ENCODE results near the gene RHOC.

Gene RHOC

DNA sequence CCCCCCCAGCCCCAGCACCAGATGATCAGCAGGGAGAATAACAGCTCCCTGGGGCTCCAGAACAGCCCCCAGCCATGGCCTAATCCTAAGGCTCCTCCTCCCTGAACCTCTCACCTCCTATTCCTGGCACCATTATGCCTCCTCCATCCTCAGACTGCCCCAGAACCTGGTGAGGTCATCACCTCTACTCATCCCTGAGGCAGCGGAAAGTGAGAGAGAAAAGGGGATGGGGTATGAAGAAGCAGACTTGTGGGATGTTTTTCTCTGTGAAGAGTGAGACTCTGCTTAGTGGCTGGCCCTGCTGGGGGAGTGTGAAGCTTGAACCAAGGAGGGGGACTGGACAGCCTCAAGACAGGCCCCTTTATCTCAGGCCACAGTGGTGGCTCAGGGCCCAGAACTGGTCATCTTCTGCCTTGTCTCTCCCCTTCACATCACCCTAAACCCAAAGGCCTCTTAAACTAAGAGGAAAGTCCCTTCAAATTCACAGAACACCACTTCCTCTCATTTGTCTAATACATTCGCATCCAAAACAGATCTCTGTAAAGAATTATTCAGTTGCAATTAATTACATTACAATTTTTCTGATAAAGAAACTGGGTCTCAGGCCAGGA lies 10.4 kb upstream of the RHOC start:
- DNase-seq = no peak

DNA sequence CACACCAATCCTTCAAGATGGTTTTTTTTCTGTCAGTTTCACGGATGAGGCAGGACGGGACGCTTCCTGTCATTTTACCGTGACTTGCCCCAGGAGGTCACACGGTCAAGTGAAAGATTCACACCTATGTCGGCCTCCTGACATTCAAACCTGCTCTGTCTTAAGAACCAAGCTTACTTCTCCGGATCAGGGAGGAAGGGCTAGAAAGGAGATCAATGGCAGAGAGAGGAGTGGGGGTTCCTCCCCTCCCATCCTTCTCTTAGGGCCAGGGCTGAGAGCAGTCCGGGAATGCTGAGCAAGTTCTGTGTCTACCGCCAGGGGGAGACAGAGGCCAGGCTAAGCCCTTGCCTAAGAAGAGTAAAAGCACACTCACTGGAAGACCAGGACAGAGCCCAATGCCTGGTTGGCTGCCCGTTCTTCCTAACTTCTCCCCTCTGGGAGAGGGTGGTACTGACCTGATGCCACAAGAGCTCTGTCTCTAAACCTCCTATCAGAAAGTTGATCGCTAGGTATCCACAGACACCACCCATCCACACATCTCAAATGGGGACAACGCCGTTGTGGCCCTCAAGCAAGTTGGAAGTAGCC lies 9.3 kb upstream of the RHOC start:
- DNase-seq = no peak

DNA sequence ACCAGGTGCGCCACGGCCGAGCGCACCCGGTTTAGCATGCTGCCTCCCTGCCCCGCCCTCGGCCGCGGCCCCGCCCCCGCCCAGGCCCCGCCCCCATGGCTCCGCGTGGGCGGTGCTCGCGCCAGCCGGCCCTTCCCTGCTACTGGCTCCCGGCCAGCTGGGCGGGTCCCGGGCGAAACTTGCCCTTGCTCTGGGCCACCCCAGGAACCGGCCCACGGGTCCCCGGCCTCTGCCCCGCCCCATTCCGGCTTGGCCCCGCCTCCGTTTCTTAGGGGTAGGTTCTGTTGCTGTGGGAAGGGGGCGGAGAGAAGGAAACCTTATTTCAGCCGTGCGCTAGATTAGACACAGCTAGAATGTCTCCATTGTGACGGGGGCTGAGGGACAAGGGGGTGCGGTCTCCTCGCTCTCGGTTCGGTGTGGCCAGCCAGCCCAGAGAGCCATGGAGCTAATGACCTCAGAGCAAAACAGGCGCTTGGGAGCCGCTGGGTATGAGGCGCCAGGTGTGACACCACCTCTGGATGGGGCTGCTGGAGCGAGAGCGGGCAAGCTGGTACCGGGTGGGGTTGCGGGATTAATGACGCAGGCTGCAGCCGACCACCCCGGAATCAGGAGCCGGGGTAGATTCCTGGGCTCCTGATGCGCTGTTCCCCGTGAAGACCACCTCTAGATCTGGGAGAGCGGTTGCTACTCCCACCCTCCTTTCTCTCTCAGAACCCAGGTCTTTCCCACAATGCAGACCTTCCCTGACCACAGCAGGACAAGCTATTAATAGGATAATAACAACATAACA lies 8.5 kb upstream of the RHOC start, which contains the start of gene PPM1J:
PPM1J (minus strand) TSS at position 69 of the 790 bp plus-strand sequence; CDS start at position 38, 31 bp downstream.
- DNase-seq = peak; percentile 91

- no peak for DNase-seq
These were observed 7.7 kb upstream of the RHOC start for GRCh38 chr1:112714313-112715263.

DNA sequence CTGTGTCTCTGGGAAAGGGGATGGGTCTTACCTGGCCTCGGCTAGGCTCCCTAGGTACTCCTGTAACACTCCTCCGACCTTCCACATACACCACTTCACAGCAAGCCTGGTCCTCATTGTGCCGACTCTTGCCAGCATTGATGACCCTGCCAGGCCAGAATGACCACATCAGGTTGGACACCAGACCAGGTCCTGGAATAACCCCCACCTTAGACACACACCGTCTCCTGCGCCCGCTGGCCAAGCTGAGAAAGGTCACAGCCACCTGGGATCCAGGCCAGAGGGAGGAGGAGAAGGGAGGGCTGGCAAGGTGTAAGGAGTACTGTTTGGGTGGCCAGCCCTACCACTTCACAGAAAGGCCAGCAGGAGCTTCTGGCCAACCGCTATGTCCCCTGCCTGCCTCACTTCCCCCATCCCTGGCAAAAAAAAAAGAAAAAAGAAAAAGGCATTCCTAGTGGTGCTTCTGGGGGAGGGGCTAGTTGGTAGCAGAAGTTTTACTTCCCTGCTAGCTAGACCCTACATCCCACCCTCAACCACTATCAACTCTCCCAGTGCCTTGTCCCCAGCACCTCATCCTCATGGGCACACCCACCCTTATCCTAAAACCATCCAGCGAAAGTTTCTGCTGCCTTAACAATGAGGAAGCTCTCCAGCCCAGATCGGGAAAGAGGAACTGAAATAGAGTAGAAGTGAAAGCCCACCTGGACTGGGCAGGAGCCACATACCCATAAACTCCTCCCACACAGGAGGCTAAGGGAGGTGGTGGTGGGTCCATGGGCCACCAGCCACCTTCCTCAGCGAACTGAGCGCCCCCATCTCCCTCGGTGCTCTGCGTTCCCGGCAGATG lies 6.8 kb upstream of the RHOC start:
- no peak for DNase-seq

DNA sequence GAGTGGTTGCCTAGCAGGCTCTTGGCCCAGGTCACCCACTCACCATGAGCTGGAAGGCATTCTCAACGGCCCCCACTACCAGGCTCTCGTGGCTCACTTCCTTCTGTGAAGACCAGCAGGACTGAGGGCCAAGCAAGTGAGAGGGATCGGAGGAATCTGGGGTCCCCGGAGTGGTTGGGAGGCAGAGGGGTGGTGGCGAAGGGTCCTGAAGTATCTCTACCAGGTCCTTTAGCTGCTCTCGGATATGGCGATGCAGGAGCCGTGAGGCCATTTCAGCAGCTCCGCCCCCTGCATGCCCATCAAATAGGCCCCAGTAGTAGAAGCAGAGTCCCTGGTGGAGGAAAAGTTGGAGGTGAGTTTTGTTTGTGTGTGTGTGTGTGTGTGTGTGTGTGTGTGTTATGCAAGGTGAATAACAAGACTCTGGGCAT lies 5.8 kb upstream of the RHOC start:
- no peak for DNase-seq

- DNase-seq = no peak
These were observed 5.3 kb upstream of the RHOC start for GRCh38 chr1:112712191-112712590.

- no peak for DNase-seq
These were observed 4.7 kb upstream of the RHOC start for GRCh38 chr1:112711670-112712069.

DNA sequence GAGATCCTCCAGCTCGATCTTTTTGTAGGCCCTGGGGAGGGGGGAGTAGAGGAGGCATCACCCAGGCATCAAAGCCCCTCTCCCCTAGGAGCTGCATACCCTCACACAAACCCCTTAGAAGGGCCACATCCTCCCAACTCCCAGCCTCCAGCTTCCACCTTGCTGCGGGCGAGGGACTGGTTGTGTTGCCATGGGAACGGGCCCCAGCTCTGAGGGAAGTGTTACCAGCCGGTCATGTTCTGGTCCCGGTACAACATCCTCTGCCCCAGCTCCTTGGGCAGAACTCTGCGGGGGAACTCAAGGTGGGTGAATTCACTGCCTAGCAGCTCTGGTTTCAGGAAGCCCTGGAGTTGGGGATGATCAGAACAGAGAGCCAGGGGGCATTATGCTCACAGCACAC lies 4.1 kb upstream of the RHOC start:
- DNase-seq = no peak

- DNase-seq = no peak
These were observed 3.7 kb upstream of the RHOC start for GRCh38 chr1:112710586-112710985.

DNA sequence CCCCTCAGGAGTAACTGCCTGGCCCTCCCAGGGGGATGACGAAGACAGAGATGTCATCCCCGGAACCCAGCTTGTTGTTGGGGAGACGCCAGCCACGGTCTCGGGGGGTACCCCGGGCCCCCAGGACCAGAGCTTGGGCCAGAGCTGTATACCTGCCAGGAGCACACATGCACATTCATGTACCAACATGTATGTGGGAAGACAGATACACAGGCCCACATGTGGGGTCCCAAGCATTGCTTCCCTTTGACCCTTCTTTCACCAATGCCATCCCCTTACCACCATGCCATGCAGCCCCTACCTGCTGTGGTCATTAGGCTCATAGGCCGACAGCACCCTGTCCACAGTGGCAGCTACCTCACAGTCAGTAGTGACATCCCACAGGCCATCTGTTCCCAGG lies 3.2 kb upstream of the RHOC start:
- no peak for DNase-seq

GRCh38 chr1:112708489-112708888 lies 1.6 kb upstream of the RHOC start:
- no peak for DNase-seq

GRCh38 chr1:112708002-112708448 lies 1.1 kb upstream of the RHOC start:
- no peak for DNase-seq

- DNase-seq = peak; percentile 31
These were observed 484 bp upstream of the RHOC start for GRCh38 chr1:112707221-112708001.

DNA sequence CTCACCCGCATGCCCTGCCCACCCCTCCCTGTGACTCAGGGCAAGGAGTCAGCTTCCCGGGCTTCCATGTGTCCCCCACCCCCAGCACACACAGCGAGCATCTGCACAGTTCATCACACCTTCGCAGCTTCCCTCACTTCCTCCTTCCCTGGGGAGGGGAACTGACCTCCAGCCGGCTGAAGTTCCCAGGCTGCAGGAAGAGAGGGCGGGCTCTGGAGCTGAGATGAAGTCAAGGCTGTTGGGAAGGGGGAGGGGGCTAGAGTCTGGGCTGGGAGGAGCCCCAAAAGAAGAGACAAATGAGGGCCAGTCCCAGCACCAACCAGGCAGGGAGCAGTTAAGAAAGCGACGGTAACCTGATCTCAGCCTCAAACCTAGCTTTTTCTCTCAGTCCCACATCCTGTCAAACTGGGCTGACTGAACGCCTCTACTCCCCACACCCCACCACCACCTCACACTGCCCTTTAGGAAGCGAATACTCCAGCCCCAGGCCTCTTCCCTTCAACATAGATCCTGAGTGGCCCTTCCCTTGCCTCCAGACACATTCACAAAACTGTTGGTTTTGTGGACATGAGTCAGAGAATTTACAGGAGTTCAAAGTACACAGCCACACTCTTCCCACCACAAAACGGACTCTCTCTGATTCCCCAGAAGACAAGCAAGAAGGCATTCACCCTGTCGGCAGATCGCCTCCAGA lies 1.8 kb downstream of the RHOC start:
- no peak for DNase-seq

DNA sequence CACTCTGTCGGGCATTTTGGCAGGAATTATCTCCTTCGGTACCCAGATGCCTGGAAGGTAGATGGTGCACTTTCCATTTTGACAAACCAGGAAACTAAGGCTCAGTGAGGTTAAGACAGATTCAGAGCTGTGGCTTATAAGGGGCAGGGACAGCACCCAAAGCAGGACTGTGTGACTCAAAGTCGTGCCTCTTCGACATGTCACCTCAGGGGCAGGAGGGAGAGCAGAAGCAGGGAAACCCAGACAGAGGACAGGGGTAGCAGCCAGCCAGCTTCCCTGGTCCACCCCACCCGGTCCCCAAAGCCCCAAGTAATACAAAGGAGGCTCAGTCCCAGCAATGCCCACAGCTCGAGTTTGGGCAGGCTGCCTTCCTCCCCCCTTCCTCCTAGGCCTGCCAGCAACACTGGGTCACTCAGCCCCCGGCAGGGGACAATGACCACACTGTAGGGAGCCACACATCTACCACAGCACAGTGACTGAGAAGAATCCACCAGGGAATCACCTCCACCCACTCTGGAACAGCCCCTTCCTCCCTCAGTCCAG lies 2.5 kb downstream of the RHOC start:
- DNase-seq = no peak

DNA sequence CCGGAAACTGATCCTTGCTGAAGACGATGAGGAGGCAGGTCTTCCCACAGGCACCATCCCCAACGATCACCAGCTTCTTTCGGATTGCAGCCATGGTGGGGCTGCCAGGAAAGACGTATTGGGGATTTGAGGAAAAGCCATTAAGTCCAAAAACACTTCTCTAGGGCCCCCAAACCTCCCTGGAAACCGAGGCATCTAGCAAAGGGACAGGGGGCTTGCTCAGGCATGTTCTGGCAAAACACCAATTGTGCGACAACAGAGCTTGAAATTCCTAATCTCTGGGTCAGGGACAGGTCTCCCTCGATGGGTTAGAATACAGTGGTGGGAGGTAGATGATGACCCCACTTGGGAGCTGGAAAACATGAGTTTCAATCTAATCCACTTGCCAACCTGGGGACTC lies 3.2 kb downstream of the RHOC start:
- DNase-seq = no peak

DNA sequence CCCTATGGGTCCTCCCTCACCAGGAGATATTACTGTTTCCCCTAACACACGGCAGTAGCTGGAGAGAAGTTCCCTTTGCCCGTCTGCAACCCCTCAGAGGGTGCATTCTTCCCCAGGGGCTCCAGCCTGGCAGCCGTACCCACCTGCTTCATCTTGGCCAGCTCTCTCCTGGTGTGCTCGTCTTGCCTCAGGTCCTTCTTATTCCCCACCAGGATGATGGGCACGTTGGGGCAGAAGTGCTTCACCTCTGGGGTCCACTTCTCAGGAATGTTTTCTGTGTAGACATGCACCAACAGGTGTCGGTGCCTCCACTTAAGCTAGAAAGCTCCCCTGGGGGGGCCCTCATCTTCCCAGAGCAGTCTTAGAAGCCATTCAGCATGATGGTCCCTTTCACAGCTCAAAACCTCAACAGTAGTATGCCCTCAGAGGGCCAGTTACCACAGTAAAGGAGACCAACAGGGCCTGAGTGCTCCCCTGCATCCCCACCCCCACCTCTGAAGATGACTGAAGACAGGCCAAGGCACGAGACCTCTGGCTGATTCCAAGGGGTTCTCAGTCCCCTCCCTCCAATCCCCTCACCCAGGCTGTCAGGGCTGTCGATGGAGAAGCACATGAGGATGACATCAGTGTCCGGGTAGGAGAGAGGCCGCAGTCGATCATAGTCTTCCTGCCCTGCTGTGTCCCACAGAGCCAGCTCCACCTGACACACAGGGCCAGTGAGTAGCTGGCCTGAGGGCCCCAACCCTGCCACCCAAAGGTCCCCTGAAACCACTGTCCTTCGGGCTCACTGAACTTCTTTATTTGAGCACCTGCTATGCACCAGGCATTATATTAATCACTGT lies 4.3 kb downstream of the RHOC start:
- no peak for DNase-seq

DNA sequence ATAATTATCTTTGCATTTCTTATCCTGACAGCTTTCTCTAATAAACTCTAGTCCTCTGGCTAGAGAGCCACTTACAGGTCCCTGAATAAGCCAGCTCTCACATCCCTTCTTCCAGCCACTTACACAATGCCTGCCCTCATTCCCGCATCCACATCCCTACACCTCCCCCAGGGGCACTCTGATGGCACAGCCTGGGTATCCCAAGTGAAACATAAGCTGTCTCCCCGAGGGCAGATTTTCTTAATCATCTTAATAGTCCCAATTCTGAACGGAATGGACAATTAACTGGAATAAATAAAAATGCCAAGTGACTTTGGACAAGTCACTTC lies 4.9 kb downstream of the RHOC start:
- DNase-seq = no peak

Data from activated gamma-delta T cell (primary cell).